IMR-90 (cell line): Measurements from ENCODE around the gene FXYD6. TPM values are rescaled to one million over a fixed set of nuclear protein-coding genes. Genes with fewer than 3 reads are reported as not detected.

ENCODE experiments used
- ATAC-seq: fragments of 200-7000 bp; cut with Tn5 transposase; 2 replicates; pipeline ENCODE4 v1.9.1; 2020; ENCODE audit warnings: low read depth, mild to moderate bottlenecking, moderate library complexity
- BruUV-seq: library from RNA; stranded (reverse); fragments of 400-500 nt; replicated peaks from 2 replicates; lab custom pipeline; 2021; lab: Mats Ljungman, UMichigan
- CTCF ChIA-PET: fragments of 300-600 bp; formaldehyde crosslinking; extraction: SDS; loops from one replicate; lab custom pipeline; 2021; ENCODE audit warnings: antibody characterized with exemption; lab: Yijun Ruan, JAX
- POLR2A ChIA-PET: fragments of 300-600 bp; sonication (Branson Sonifier 250); formaldehyde crosslinking; loops from one replicate; lab custom pipeline; 2022; ENCODE audit warnings: antibody characterized with exemption; ENCODE audit not compliant: unreplicated experiment; lab: Charles Lee
- DNase-seq: peaks from one replicate; pipeline ENCODE4 v3.0.0; 2013
- H2AFZ ChIP-seq: replicated peaks from 2 replicates; pipeline ENCODE3; 2013; ENCODE audit warnings: low read length, mild to moderate bottlenecking; ENCODE audit not compliant: poor library complexity
- H2AK5ac ChIP-seq: 2 replicates; pipeline ENCODE4 v1.6.1; 2013; ENCODE audit warnings: low read depth, low read length, inconsistent platforms
- H2AK9ac ChIP-seq: replicated peaks from 2 replicates; pipeline ENCODE3; 2013; ENCODE audit warnings: mild to moderate bottlenecking, low read depth, low read length, moderate library complexity; ENCODE audit not compliant: poor library complexity
- H2BK120ac ChIP-seq: 2 replicates; pipeline ENCODE4 v1.6.1; 2013; ENCODE audit warnings: low read depth, low read length, inconsistent platforms
- H2BK15ac ChIP-seq: 3 replicates; pipeline ENCODE4 v1.6.1; 2013; ENCODE audit warnings: low read depth, low read length, inconsistent platforms
- H2BK20ac ChIP-seq: 2 replicates; pipeline ENCODE4 v1.6.1; 2013; ENCODE audit warnings: low read depth, mild to moderate bottlenecking, inconsistent platforms, low read length, moderate library complexity
- H2BK5ac ChIP-seq: 2 replicates; pipeline ENCODE4 v1.6.1; 2013; ENCODE audit warnings: mild to moderate bottlenecking, low read depth, low read length, inconsistent platforms; ENCODE audit not compliant: poor library complexity, severe bottlenecking
- H3K14ac ChIP-seq: replicated peaks from 2 replicates; pipeline ENCODE4 v1.6.1; 2013; ENCODE audit warnings: low read depth, low read length, inconsistent platforms
- H3K18ac ChIP-seq: 2 replicates; pipeline ENCODE4 v1.6.1; 2013; ENCODE audit warnings: low read depth, low read length, control low read depth
- H3K23ac ChIP-seq: 2 replicates; pipeline ENCODE4 v1.6.1; 2013; ENCODE audit warnings: low read depth, low read length, inconsistent platforms
- H3K27ac ChIP-seq: 2 replicates; pipeline ENCODE4 v1.5.1; 2013; ENCODE audit warnings: mild to moderate bottlenecking, control low read depth, low read length; ENCODE audit not compliant: insufficient read depth
- H3K27me3 ChIP-seq: 2 replicates; pipeline ENCODE4 v1.6.1; 2013; ENCODE audit warnings: low read length; ENCODE audit not compliant: control insufficient read depth, insufficient read depth
- H3K36me3 ChIP-seq: 2 replicates; pipeline ENCODE4 v1.6.1; 2013; ENCODE audit warnings: low read length, mixed read lengths; ENCODE audit not compliant: control insufficient read depth, insufficient read depth
- H3K4ac ChIP-seq: 2 replicates; pipeline ENCODE4 v1.6.1; 2013; ENCODE audit warnings: low read depth, low read length, inconsistent platforms
- H3K4me1 ChIP-seq: 2 replicates; pipeline ENCODE4 v1.6.1; 2013; ENCODE audit warnings: low read length, mixed read lengths; ENCODE audit not compliant: control insufficient read depth, insufficient read depth
- H3K4me2 ChIP-seq: 2 replicates; pipeline ENCODE4 v1.6.1; 2013; ENCODE audit warnings: low read depth, mild to moderate bottlenecking, control low read depth, low read length, moderate library complexity
- H3K4me3 ChIP-seq: 2 replicates; pipeline ENCODE4 v1.5.1; 2013; ENCODE audit warnings: low read depth, mild to moderate bottlenecking, control low read depth, low read length, moderate library complexity; ENCODE audit not compliant: insufficient read depth
- H3K56ac ChIP-seq: 2 replicates; pipeline ENCODE4 v1.6.1; 2013; ENCODE audit warnings: low read length, inconsistent platforms; ENCODE audit not compliant: insufficient read depth; ENCODE audit errors: extremely low read depth
- H3K79me1 ChIP-seq, 2 experiments: 2 replicates each; pipeline ENCODE4 v1.6.1; 2013; ENCODE audit warnings: low read length in 2 of 2, inconsistent platforms in 1 of 2, low read depth in 1 of 2
- H3K9ac ChIP-seq: 2 replicates; pipeline ENCODE4 v1.6.1; 2013; ENCODE audit warnings: low read depth, low read length, control low read depth
- H3K9me1 ChIP-seq: 2 replicates; pipeline ENCODE4 v1.6.1; 2013; ENCODE audit warnings: low read length, inconsistent platforms; ENCODE audit not compliant: insufficient read depth
- H3K9me3 ChIP-seq: 2 replicates; pipeline ENCODE4 v1.6.1; 2013; ENCODE audit warnings: low read length; ENCODE audit not compliant: control insufficient read depth, insufficient read depth
- H4K20me1 ChIP-seq: 2 replicates; pipeline ENCODE4 v1.6.1; 2013; ENCODE audit warnings: low read length, inconsistent platforms; ENCODE audit not compliant: insufficient read depth
- H4K5ac ChIP-seq: 2 replicates; pipeline ENCODE4 v1.6.1; 2013; ENCODE audit warnings: mild to moderate bottlenecking, low read depth, low read length, control low read depth
- H4K8ac ChIP-seq, 2 experiments: 2 replicates each; pipeline ENCODE4 v1.6.1; 2013; ENCODE audit warnings: low read depth in 2 of 2, low read length in 2 of 2, control low read depth in 1 of 2, inconsistent platforms in 1 of 2
- H4K91ac ChIP-seq: 2 replicates; pipeline ENCODE4 v1.6.1; 2013; ENCODE audit warnings: low read depth, low read length, inconsistent platforms; ENCODE audit not compliant: insufficient read depth
- CEBPB ChIP-seq: IDR thresholded peaks from 2 replicates; pipeline ENCODE4 v1.6.1; 2012; ENCODE audit warnings: low read depth, low read length, improper control_type of control experiment
- CHD1 ChIP-seq: IDR thresholded peaks from 2 replicates; pipeline ENCODE4 v1.6.1; 2012; ENCODE audit warnings: low read depth, low read length, improper control_type of control experiment
- NFE2L2 ChIP-seq: fragments of 150-350 bp; IDR thresholded peaks from 2 replicates; pipeline ENCODE4 v1.6.1; 2016; ENCODE audit warnings: low read depth, mild to moderate bottlenecking, low read length
- WGBS, 2 experiments: methylation state at CpG; one replicate each; pipeline versions ENCODE4 v1.1.5 to v1.1.7; 2013; ENCODE audit warnings: missing lambda C conversion rate in 2 of 2; ENCODE audit not compliant: insufficient read length in 1 of 2; ENCODE audit errors: extremely low coverage in 2 of 2; 5-methylcytosine and 5-hydroxymethylcytosine counted together
- dilution Hi-C: fragments of 300-500 bp; cut with HindIII; formaldehyde crosslinking; loops from one replicate; pipeline ENCODE4 v1.14.3; 2018; ENCODE audit warnings: low sequenced_read_pairs; ENCODE audit not compliant: unreplicated experiment
- in situ Hi-C: fragments of 300-500 bp; cut with MboI; formaldehyde crosslinking; loops from 3 replicates; pipeline ENCODE4 v1.14.3; 2019; ENCODE audit warnings: low sequenced_read_pairs, inconsistent platforms, mixed read lengths
- intact Hi-C: fragments of 100-400 bp; cut with micrococcal nuclease; formaldehyde crosslinking; loops from 2 replicates; pipeline ENCODE4 v1.10.0; 2022
- polyA plus RNA-seq, 3 experiments: library from polyadenylated mRNA; depleted of rRNA; stranded (reverse); fragments of >200 nt; gene quantifications; 2 replicates each; pipeline ENCODE4 v1.2.3, GENCODE V29; 2012; ENCODE audit warnings: low replicate concordance in 1 of 3
- total RNA-seq: library from RNA; depleted of rRNA; stranded (reverse); fragments of >200 nt; gene quantifications from 2 replicates; pipeline ENCODE4 v1.2.3, GENCODE V29; 2012
- TF ChIP-seq, protein P1 (sequence below): fragments of 150-350 bp; IDR thresholded peaks from 2 replicates; pipeline ENCODE4 v1.6.1; 2017; ENCODE audit warnings: mild to moderate bottlenecking, antibody characterized with exemption, low read length, low read depth

The FXYD6 gene
- total and polyA plus RNA-seq, 2 of the 4 experiments (the other 2 are of a cell fraction) = 0.32 TPM; not detected in 1

DNA sequence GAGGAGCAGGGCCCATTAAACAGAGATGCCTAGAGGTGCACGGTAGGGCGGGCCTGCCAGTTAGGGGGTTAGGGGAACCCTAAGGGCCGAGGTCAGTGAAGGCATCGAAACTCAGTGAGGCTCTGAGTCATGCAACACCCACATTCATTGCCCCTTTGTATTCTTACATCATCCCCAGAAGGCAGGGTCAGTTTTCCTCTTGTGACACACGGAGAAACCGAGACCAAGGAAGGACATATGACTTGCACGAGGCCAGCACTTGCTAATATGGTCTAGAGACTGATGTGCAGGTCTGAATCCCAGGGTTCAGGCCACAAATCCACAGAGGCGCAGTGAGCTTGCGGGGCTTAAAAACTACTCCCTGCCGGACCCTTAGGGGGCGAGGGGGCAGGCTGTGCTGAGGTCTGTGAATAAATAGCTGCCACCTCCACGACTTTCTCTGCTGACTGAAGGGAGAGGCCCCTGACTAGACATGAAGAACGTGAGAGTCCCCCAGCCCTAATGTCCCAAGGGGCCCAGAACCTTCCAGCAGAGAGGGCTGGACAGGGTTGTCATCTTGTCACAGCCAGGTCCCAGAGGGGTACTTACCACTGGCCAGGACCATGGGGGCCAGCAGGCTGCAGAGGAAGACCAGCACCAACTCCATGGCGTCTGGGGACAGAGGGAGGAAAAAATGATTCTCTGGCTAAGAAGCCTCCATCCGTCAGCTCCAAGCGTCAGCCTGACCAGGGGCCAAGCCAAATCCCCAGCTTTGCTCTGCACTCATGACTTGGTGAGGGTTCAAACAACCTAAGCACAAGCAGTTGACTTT lies 34.1 kb downstream of the FXYD6 start:
- intact Hi-C loops (no loop called here), dilution Hi-C loops (no loop called here), in situ Hi-C loops (loop anchor here (5.0 kb wide), 1 partner anchor 105 kb away; no protein-coding TSS in a partner anchor)
- Histone ChIP-seq H2AK9ac (no peak overlapping the region), H3K4me3 (no peak overlapping the region), H3K27me3 (peaks cover 15% of the 10 kb centered on the region), H3K9me1 (no peaks in the 10 kb centered on the region), H3K4ac (no peak overlapping the region), H3K18ac (no peak overlapping the region), H2BK120ac (no peak overlapping the region), H4K91ac (no peak overlapping the region), H3K9me3 (no peaks in the 10 kb centered on the region), H3K9ac (no peak overlapping the region), H2AFZ (peak overlapping the region; percentile 32), H2AK5ac (no peak overlapping the region), H3K79me1 (no peaks in the 10 kb centered on the region), H3K56ac (no peak overlapping the region), H4K5ac (no peak overlapping the region), H3K36me3 (no peaks in the 10 kb centered on the region), H2BK20ac (no peak overlapping the region), H3K14ac (no peak overlapping the region), H3K23ac (no peak overlapping the region), H4K20me1 (no peaks in the 10 kb centered on the region), H2BK5ac (no peak overlapping the region), H3K4me1 (no peaks in the 10 kb centered on the region), H3K27ac (no peak overlapping the region), H3K4me2 (no peak overlapping the region), H2BK15ac (no peak overlapping the region), H4K8ac (no peak overlapping the region)
- ChIA-PET CTCF (interaction anchor here (0.6 to 2.4 kb wide), 3 partner anchors 8 to 105 kb away, joined by 3 to 12 read pairs (median 3); no protein-coding TSS in a partner anchor), POLR2A (no interaction called here)
- ATAC-seq (no peak), DNase-seq (no peak)
- WGBS, 2 experiments = 93% methylated on average over 5 of the region's 16 CpGs; no CpG with 5 or more reads in 1 of the 2 experiments
- BruUV-seq = no TSS peak
- no peak for TF ChIP-seq CHD1
- TF ChIP-seq NFE2L2 = no peak
- 0 out of 2 replicates have a peak, but pooled peaks have one; percentile 3 for TF ChIP-seq CEBPB
- TF ChIP-seq, protein P1, sequence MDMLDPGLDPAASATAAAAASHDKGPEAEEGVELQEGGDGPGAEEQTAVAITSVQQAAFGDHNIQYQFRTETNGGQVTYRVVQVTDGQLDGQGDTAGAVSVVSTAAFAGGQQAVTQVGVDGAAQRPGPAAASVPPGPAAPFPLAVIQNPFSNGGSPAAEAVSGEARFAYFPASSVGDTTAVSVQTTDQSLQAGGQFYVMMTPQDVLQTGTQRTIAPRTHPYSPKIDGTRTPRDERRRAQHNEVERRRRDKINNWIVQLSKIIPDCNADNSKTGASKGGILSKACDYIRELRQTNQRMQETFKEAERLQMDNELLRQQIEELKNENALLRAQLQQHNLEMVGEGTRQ = no peak
